Endothelial cell of umbilical vein (primary cell): ENCODE measurements around the gene GJB2.

Experiments used
- EZH2 ChIP-seq: IDR thresholded peaks from 2 replicates; pipeline ENCODE4 v1.6.1; 2012; ENCODE audit warnings: borderline replicate concordance, low read depth, mild to moderate bottlenecking, moderate library complexity, low read length, inconsistent platforms; ENCODE audit not compliant: severe bottlenecking
- FOS ChIP-seq: IDR thresholded peaks from 2 replicates; pipeline ENCODE4 v1.6.1; 2011; ENCODE audit warnings: mild to moderate bottlenecking, low read length, moderate library complexity, borderline replicate concordance; ENCODE audit not compliant: insufficient read depth
- GATA2 ChIP-seq: IDR thresholded peaks from 2 replicates; pipeline ENCODE4 v1.7.0; 2011; ENCODE audit warnings: low read depth, mild to moderate bottlenecking, moderate library complexity, mixed read lengths, low read length; ENCODE audit not compliant: insufficient read length, insufficient read depth
- JUN ChIP-seq: IDR thresholded peaks from 2 replicates; pipeline ENCODE4 v1.6.1; 2011; ENCODE audit warnings: borderline replicate concordance, low read depth; ENCODE audit not compliant: insufficient read length, insufficient read depth
- MYC ChIP-seq: IDR thresholded peaks from one replicate; pipeline ENCODE4 v1.6.1; 2011; ENCODE audit warnings: mild to moderate bottlenecking, low read depth, low read length
- POLR2A ChIP-seq: IDR thresholded peaks from 2 replicates; pipeline ENCODE4 v1.6.1; 2012; ENCODE audit warnings: low read depth, mild to moderate bottlenecking, control low read depth, low read length
- POLR2AphosphoS5 ChIP-seq: IDR thresholded peaks from 2 replicates; pipeline ENCODE4 v1.6.1; 2012; ENCODE audit warnings: low read depth, mild to moderate bottlenecking, control low read depth, low read length, moderate library complexity; ENCODE audit not compliant: insufficient read depth
- TF ChIP-seq, protein P1 (sequence below), 2 donors: IDR thresholded peaks; 1 replicate in 1 of 2; 2 replicates in 1 of 2; pipeline ENCODE4 v1.5.1; 2011; ENCODE audit warnings: low read length in 2 of 2, mild to moderate bottlenecking in 2 of 2, moderate library complexity in 2 of 2, control low read depth in 1 of 2, inconsistent platforms in 1 of 2, low read depth in 1 of 2; ENCODE audit not compliant: insufficient read depth in 1 of 2; ENCODE audit errors: extremely low read depth in 1 of 2
- TF ChIP-seq, protein P2 (sequence below): IDR thresholded peaks from 2 replicates; pipeline ENCODE4 v1.6.1; 2011; ENCODE audit not compliant: insufficient read depth, insufficient read length

DNA sequence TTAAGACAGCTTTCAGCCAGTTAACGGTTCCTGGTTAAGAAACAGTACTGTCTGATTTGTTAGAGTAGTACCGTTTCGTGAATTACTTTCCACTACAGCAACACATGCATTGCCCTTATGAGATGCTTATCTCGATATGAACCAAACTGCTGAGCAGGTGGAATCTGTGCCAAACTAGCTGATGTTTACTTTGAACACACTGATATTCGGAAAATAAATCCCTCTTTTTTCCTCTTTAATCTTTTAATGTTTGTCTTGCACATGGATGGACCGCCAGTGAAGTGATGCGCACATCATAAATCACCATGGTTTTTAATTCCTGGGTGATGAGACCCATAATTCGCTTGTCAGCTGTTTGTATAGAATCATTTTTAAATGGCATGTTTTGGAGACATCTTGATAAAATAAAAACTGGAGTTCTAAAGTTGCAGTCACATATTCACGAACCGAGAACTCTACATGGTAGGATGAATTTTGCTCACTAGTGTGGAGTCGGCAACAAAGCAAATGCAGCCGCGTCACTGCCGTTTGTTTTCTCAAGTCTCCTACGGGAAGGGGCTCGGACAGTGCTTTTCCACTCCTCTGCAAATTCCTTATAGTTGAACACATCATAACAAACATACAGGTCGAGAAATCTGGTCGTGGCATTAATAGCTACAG lies 33.0 kb downstream of the GJB2 start:
- TF ChIP-seq, protein P1, sequence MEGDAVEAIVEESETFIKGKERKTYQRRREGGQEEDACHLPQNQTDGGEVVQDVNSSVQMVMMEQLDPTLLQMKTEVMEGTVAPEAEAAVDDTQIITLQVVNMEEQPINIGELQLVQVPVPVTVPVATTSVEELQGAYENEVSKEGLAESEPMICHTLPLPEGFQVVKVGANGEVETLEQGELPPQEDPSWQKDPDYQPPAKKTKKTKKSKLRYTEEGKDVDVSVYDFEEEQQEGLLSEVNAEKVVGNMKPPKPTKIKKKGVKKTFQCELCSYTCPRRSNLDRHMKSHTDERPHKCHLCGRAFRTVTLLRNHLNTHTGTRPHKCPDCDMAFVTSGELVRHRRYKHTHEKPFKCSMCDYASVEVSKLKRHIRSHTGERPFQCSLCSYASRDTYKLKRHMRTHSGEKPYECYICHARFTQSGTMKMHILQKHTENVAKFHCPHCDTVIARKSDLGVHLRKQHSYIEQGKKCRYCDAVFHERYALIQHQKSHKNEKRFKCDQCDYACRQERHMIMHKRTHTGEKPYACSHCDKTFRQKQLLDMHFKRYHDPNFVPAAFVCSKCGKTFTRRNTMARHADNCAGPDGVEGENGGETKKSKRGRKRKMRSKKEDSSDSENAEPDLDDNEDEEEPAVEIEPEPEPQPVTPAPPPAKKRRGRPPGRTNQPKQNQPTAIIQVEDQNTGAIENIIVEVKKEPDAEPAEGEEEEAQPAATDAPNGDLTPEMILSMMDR (IDR thresholded peaks at IDR 0.05; ENCODE audit: extremely low read depth in 1 of 2, insufficient read depth in 1 of 2, low read depth in 1 of 2, low read length in 2 of 2) = no peak
- no peak for TF ChIP-seq POLR2A
- no peak for TF ChIP-seq POLR2AphosphoS5
- TF ChIP-seq EZH2 = no peak
- TF ChIP-seq JUN = no peak
- TF ChIP-seq, protein P2, sequence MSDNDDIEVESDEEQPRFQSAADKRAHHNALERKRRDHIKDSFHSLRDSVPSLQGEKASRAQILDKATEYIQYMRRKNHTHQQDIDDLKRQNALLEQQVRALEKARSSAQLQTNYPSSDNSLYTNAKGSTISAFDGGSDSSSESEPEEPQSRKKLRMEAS = no peak
- no peak for TF ChIP-seq MYC
- no peak for TF ChIP-seq GATA2
- no peak for TF ChIP-seq FOS
